H1 (cell line): ENCODE results near the gene TBCD. TPM values are rescaled to one million over a fixed set of nuclear protein-coding genes. Genes with fewer than 3 reads are reported as not detected.

ENCODE experiments used
- CTCF ChIA-PET: fragments of 300-600 bp; sonication (Branson Sonifier 250); formaldehyde crosslinking; loops from one replicate; lab custom pipeline; 2021; ENCODE audit not compliant: partially characterized antibody; lab: Charles Lee
- POLR2A ChIA-PET: fragments of 300-600 bp; sonication (Branson Sonifier 250); formaldehyde crosslinking; loops from one replicate; lab custom pipeline; 2021; ENCODE audit warnings: inconsistent platforms; ENCODE audit not compliant: partially characterized antibody; lab: Charles Lee
- DNase-seq, 2 experiments: peaks; one replicate each; pipeline versions ENCODE4 v3.0.0 to v3.0.0-alpha.2; 2010 to 2022; ENCODE audit warnings: low spot score in 2 of 2, low read depth in 1 of 2, mixed read lengths in 1 of 2
- FAIRE-seq: peaks from 2 replicates; lab custom pipeline; 2011; peaks lifted over from hg19 to GRCh38; lab: Jason Lieb, UNC
- H2AFZ ChIP-seq: 2 replicates; pipeline ENCODE4 v1.8.1; 2012; ENCODE audit warnings: low read length, inconsistent platforms
- H2AK5ac ChIP-seq: 2 replicates; pipeline ENCODE4 v1.6.1; 2013; ENCODE audit warnings: low read depth, low read length
- H2BK120ac ChIP-seq: replicated peaks from 2 replicates; pipeline ENCODE3; 2013; ENCODE audit warnings: low read depth, low read length, inconsistent platforms
- H2BK12ac ChIP-seq: 2 replicates; pipeline ENCODE4 v1.6.1; 2013; ENCODE audit warnings: low read depth, low read length
- H2BK15ac ChIP-seq: 2 replicates; pipeline ENCODE4 v1.6.1; 2013; ENCODE audit warnings: low read length
- H2BK20ac ChIP-seq: 2 replicates; pipeline ENCODE4 v1.6.1; 2013; ENCODE audit warnings: low read length
- H2BK5ac ChIP-seq: 2 replicates; pipeline ENCODE4 v1.6.1; 2013; ENCODE audit warnings: low read depth, low read length
- H3K14ac ChIP-seq: 2 replicates; pipeline ENCODE4 v1.6.1; 2013; ENCODE audit warnings: inconsistent platforms; ENCODE audit not compliant: insufficient read length
- H3K18ac ChIP-seq: 2 replicates; pipeline ENCODE4 v1.6.1; 2013; ENCODE audit warnings: low read length; ENCODE audit errors: extremely low read depth
- H3K23ac ChIP-seq: 2 replicates; pipeline ENCODE4 v1.6.1; 2013; ENCODE audit warnings: inconsistent platforms; ENCODE audit not compliant: insufficient read length
- H3K23me2 ChIP-seq: 2 replicates; pipeline ENCODE4 v1.6.1; 2013; ENCODE audit warnings: low read depth, low read length
- H3K27ac ChIP-seq: 2 replicates; pipeline ENCODE4 v1.6.1; 2011; ENCODE audit warnings: low read depth, low read length, inconsistent platforms
- H3K27me3 ChIP-seq, 4 experiments: replicated peaks in 1 of 4; 1 replicate in 1 of 4; 2 replicates in 3 of 4; pipeline versions ENCODE4 v1.6.1 to v1.8.1; 2011 to 2013; ENCODE audit warnings: low read length in 3 of 4, mild to moderate bottlenecking in 3 of 4, inconsistent platforms in 2 of 4, mixed read lengths in 2 of 4, moderate library complexity in 1 of 4; ENCODE audit not compliant: control insufficient read depth in 3 of 4, insufficient read depth in 3 of 4; ENCODE audit errors: extremely low read depth in 1 of 4
- H3K36me3 ChIP-seq, 4 experiments: 2 replicates each; pipeline versions ENCODE4 v1.6.1 to v1.8.1; 2011 to 2013; ENCODE audit warnings: mild to moderate bottlenecking in 4 of 4, low read length in 3 of 4, moderate library complexity in 2 of 4, control low read depth in 1 of 4, inconsistent platforms in 1 of 4; ENCODE audit not compliant: insufficient read depth in 4 of 4, control insufficient read depth in 2 of 4
- H3K4ac ChIP-seq: replicated peaks from 2 replicates; pipeline ENCODE3; 2013; ENCODE audit warnings: low read length, low read depth, mixed read lengths, inconsistent platforms; ENCODE audit not compliant: insufficient read length
- H3K4me1 ChIP-seq, 4 experiments: replicated peaks in 1 of 4; 1 replicate in 1 of 4; 2 replicates in 3 of 4; pipeline versions ENCODE4 v1.6.1 to v1.8.1; 2011 to 2013; ENCODE audit warnings: low read length in 3 of 4, inconsistent platforms in 2 of 4, mixed read lengths in 1 of 4; ENCODE audit not compliant: insufficient read depth in 4 of 4, control insufficient read depth in 3 of 4
- H3K4me2 ChIP-seq, 2 experiments: 2 replicates each; pipeline versions ENCODE4 v1.6.1 to v1.8.1; 2011 to 2013; ENCODE audit warnings: low read depth in 2 of 2, low read length in 2 of 2, control low read depth in 1 of 2, inconsistent platforms in 1 of 2, mild to moderate bottlenecking in 1 of 2; ENCODE audit not compliant: insufficient read depth in 1 of 2
- H3K4me3 ChIP-seq, 4 experiments: fragments of 200-600, 300-600 bp in 1 of 4; sonication (generic), shearing (Covaris generic), sonication (Bioruptor Twin) in 1 of 4; 2 replicates each; pipeline versions ENCODE4 v1.5.1 to v1.8.1; 2011 to 2016; ENCODE audit warnings: low read length in 4 of 4, low read depth in 3 of 4, control low read depth in 2 of 4, inconsistent platforms in 2 of 4, mild to moderate bottlenecking in 2 of 4, mixed read lengths in 1 of 4, moderate library complexity in 1 of 4; ENCODE audit not compliant: insufficient read depth in 2 of 4; ENCODE audit errors: extremely low read depth in 1 of 4
- H3K56ac ChIP-seq: replicated peaks from 2 replicates; pipeline ENCODE3; 2013; ENCODE audit warnings: low read depth, mild to moderate bottlenecking, mixed read lengths, low read length, inconsistent platforms; ENCODE audit not compliant: insufficient read length
- H3K79me1 ChIP-seq: 2 replicates; pipeline ENCODE4 v1.6.1; 2013; ENCODE audit warnings: low read depth, low read length, control low read depth
- H3K79me2 ChIP-seq, 2 experiments: 2 replicates each; pipeline versions ENCODE4 v1.6.1 to v1.8.1; 2012 to 2013; ENCODE audit warnings: low read length in 2 of 2, mild to moderate bottlenecking in 2 of 2, inconsistent platforms in 1 of 2; ENCODE audit not compliant: insufficient read depth in 2 of 2, control insufficient read depth in 1 of 2
- H3K9ac ChIP-seq, 4 experiments: replicated peaks in 1 of 4; 1 replicate in 1 of 4; 2 replicates in 3 of 4; pipeline versions ENCODE4 v1.6.1 to v1.8.1; 2011 to 2013; ENCODE audit warnings: low read depth in 3 of 4, low read length in 3 of 4, control low read depth in 2 of 4, mild to moderate bottlenecking in 2 of 4, moderate library complexity in 2 of 4, inconsistent platforms in 1 of 4; ENCODE audit errors: extremely low read depth in 1 of 4
- H3K9me3 ChIP-seq, 2 experiments: 2 replicates each; pipeline versions ENCODE4 v1.6.1 to v1.8.1; 2012 to 2013; ENCODE audit warnings: mild to moderate bottlenecking in 2 of 2, moderate library complexity in 2 of 2, control low read depth in 1 of 2, inconsistent platforms in 1 of 2, low read depth in 1 of 2, low read length in 1 of 2, mixed read lengths in 1 of 2; ENCODE audit not compliant: insufficient read depth in 2 of 2
- H4K20me1 ChIP-seq, 2 experiments: replicated peaks in 1 of 2; 2 replicates each; pipeline versions ENCODE3 to v1.8.1; 2011 to 2013; ENCODE audit warnings: inconsistent platforms in 2 of 2, low read length in 2 of 2, mild to moderate bottlenecking in 1 of 2; ENCODE audit not compliant: insufficient read depth in 2 of 2, control insufficient read depth in 1 of 2
- H4K5ac ChIP-seq: 2 replicates; pipeline ENCODE4 v1.6.1; 2013; ENCODE audit warnings: low read length, low read depth, mixed read lengths, inconsistent platforms; ENCODE audit not compliant: insufficient read length
- H4K8ac ChIP-seq: 2 replicates; pipeline ENCODE4 v1.8.0; 2013; ENCODE audit warnings: mild to moderate bottlenecking, moderate library complexity, low read length, inconsistent platforms; ENCODE audit not compliant: insufficient read depth; ENCODE audit errors: extremely low read depth
- H4K91ac ChIP-seq: replicated peaks from 2 replicates; pipeline ENCODE3; 2013; ENCODE audit warnings: low read length, mixed read lengths, inconsistent platforms; ENCODE audit not compliant: insufficient read length
- BCL11A ChIP-seq, 2 experiments: IDR thresholded peaks; one replicate each; pipeline ENCODE4 v1.6.1; 2011; ENCODE audit warnings: low read depth in 2 of 2, low read length in 2 of 2, mild to moderate bottlenecking in 2 of 2
- KDM1A ChIP-seq: fragments of 200-600, 300-600 bp; sonication (generic); IDR thresholded peaks from 2 replicates; pipeline ENCODE4 v1.7.1; 2016; ENCODE audit warnings: mild to moderate bottlenecking, low read length, borderline replicate concordance
- KDM4A ChIP-seq: IDR thresholded peaks from one replicate; pipeline ENCODE4 v1.7.1; 2012; ENCODE audit warnings: low read depth, mild to moderate bottlenecking, moderate library complexity, low read length, inconsistent platforms; ENCODE audit not compliant: severe bottlenecking
- RBBP5 ChIP-seq: IDR thresholded peaks from 2 replicates; pipeline ENCODE4 v1.7.1; 2012; ENCODE audit warnings: low read depth, mild to moderate bottlenecking, inconsistent platforms, low read length, moderate library complexity, borderline replicate concordance
- RFX5 ChIP-seq: IDR thresholded peaks from 2 replicates; pipeline ENCODE4 v1.6.1; 2011; ENCODE audit warnings: low read depth, low read length, improper control_type of control experiment, borderline replicate concordance
- RXRA ChIP-seq: IDR thresholded peaks from 2 replicates; pipeline ENCODE4 v1.6.1; 2011; ENCODE audit warnings: low read depth, mild to moderate bottlenecking, low read length, moderate library complexity; ENCODE audit not compliant: insufficient read depth
- SAP30 ChIP-seq: fragments of 300-600 bp; sonication (generic); IDR thresholded peaks from 2 replicates; pipeline ENCODE4 v1.7.1; 2012; ENCODE audit warnings: low read length, moderate library complexity, mild to moderate bottlenecking, inconsistent platforms; ENCODE audit not compliant: insufficient read depth, insufficient replicate concordance
- SIRT6 ChIP-seq: IDR thresholded peaks from one replicate; pipeline ENCODE4 v1.7.1; 2012; ENCODE audit warnings: low read length, inconsistent platforms
- SUZ12 ChIP-seq: fragments of 200-600 bp; sonication (generic); IDR thresholded peaks from 2 replicates; pipeline ENCODE4 v1.6.1; 2012; ENCODE audit warnings: mild to moderate bottlenecking, inconsistent platforms, low read length, moderate library complexity, mixed read lengths
- ZNF274 ChIP-seq: IDR thresholded peaks from 2 replicates; pipeline ENCODE4 v1.7.0; 2012; ENCODE audit warnings: low read length, borderline replicate concordance; ENCODE audit errors: extremely low read depth
- WGBS, 2 experiments: shearing (Covaris generic) in 1 of 2; methylation state at CpG; one replicate each; pipeline versions ENCODE4 v1.1.6 to v1.1.7; 2013 to 2015; ENCODE audit warnings: low lambda C conversion rate in 2 of 2, mixed read lengths in 2 of 2, inconsistent platforms in 1 of 2, low coverage in 1 of 2, missing lambda C conversion rate in 1 of 2; ENCODE audit not compliant: insufficient replicate concordance in 2 of 2, insufficient coverage in 1 of 2, insufficient read length in 1 of 2; ENCODE audit errors: extremely low coverage in 1 of 2, missing lambda C conversion rate in 1 of 2; 5-methylcytosine and 5-hydroxymethylcytosine counted together
- polyA plus RNA-seq, 7 experiments: library from polyadenylated mRNA; depleted of rRNA in 3 of 7; stranded (reverse) in 5 of 7; unstranded in 2 of 7; fragments of >200 nt in 5 of 7; fragments of 200-250 nt in 2 of 7; gene quantifications; 1 replicate in 5 of 7; 2 replicates in 1 of 7; 4 replicates in 1 of 7; pipeline versions ENCODE4 v1.2.1 to v1.2.3, GENCODE V29; 2011 to 2013; ENCODE audit warnings: missing spikeins in 2 of 7, mixed read lengths in 2 of 7
- total RNA-seq: library from RNA; stranded (reverse); fragmentation: NEBNext Ultra II Directional; extraction: Animal tissue kit (Norgen Biotek cat#: 25700); gene quantifications from 2 replicates; pipeline ENCODE4 v1.2.1, GENCODE V29; 2021
- TF ChIP-seq, protein P1 (sequence below): IDR thresholded peaks from 2 replicates; pipeline ENCODE4 v1.6.1; 2011; ENCODE audit warnings: low read depth, mild to moderate bottlenecking, low read length; ENCODE audit not compliant: insufficient read depth
- TF ChIP-seq, protein P2 (sequence below): IDR thresholded peaks from 2 replicates; pipeline ENCODE4 v1.6.1; 2012; ENCODE audit warnings: inconsistent platforms

The TBCD gene
- total and polyA plus RNA-seq, 2 of the 8 experiments (the other 6 are each of a cell fraction or from before 2014, with no cell fraction given), result 118 to 162 TPM

DNA sequence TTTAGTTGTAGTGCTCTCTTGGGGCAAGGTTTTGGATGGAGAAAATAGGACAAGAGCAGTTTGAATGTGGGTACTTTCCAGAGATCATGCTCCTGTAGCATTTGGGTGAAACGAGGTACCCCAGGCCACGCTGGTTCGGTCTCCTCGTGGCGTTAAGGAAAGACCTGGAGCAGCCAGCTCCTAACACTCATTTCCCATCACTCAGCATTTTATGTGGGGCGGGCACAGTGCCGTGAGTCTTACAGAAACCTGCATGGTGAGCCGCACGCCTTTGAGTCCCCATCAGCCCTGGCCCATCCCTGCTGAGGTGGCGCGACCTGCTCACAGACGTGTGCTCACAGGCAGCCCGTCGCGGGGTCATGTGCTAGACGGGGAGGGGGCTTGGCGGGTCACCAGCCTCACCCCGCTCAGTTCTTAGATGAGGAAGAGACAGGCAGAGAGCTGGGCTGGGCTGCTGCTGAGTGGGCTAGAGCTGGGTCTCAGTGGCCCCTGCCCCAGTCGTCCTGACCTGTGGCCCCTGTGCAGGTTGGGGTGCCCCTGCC, 37.3 kb downstream of the TBCD start:
- Histone ChIP-seq H3K9me3 (no peaks in the 10 kb centered on the region), H2BK12ac (no peak overlapping the region), H4K91ac (no peak overlapping the region), H3K4me2 (no peak overlapping the region), H4K5ac (no peak overlapping the region), H3K27ac (no peak overlapping the region), H2AFZ (no peak overlapping the region), H4K8ac (no peak overlapping the region), H3K36me3 (peaks cover 0 to 5% (median 2%) of the 10 kb centered on the region in 4 experiments; a peak in 3 of 8 replicates), H4K20me1 (peaks cover 8 to 24% of the 10 kb centered on the region in 2 experiments), H3K4me3 (no peak overlapping the region), H3K23me2 (0 out of 2 replicates have a peak, but pooled peaks cover 2% of the 10 kb centered on the region), H3K79me2 (peaks cover 0 to 32% of the 10 kb centered on the region in 2 experiments; a peak in 2 of 4 replicates), H3K18ac (no peak overlapping the region), H3K4ac (no peak overlapping the region), H3K27me3 (no peaks in the 10 kb centered on the region), H2BK5ac (peak overlapping the region; percentile 44; the same call in 1 of the 2 replicates), H3K23ac (no peak overlapping the region), H3K79me1 (peaks cover 27% of the 10 kb centered on the region), H2AK5ac (no peak overlapping the region), H3K56ac (no peak overlapping the region), H3K14ac (no peak overlapping the region), H2BK120ac (no peak overlapping the region), H3K9ac (peak overlapping the region in 1 of 4 experiments; percentile 22; a peak in 1 of 7 replicates), H3K4me1 (no peaks in the 10 kb centered on the region), H2BK20ac (no peak overlapping the region), H2BK15ac (no peak overlapping the region)
- ChIA-PET POLR2A (no interaction called here), CTCF (interaction anchor here (1.1 to 1.2 kb wide), 3 partner anchors 14 to 216 kb away, joined by 3 to 5 read pairs (median 4); no protein-coding TSS in a partner anchor)
- FAIRE-seq, result no peak
- 90% methylated on average over 17 of the region's 19 CpGs; no CpG with 5 or more reads in 1 of the 2 experiments for WGBS, 2 experiments
- DNase-seq, result no peak
- TF ChIP-seq SIRT6 (no peak), RBBP5 (no peak), RXRA (no peak), KDM1A (no peak), BCL11A (IDR thresholded peaks at IDR 0.05; ENCODE audit: low read depth in 2 of 2, low read length in 2 of 2) (no peak), RFX5 (no peak), SUZ12 (no peak), ZNF274 (no peak), KDM4A (no peak), SAP30 (no peak)
- TF ChIP-seq, protein P1, sequence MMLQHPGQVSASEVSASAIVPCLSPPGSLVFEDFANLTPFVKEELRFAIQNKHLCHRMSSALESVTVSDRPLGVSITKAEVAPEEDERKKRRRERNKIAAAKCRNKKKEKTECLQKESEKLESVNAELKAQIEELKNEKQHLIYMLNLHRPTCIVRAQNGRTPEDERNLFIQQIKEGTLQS, result no peak
- TF ChIP-seq, protein P2, sequence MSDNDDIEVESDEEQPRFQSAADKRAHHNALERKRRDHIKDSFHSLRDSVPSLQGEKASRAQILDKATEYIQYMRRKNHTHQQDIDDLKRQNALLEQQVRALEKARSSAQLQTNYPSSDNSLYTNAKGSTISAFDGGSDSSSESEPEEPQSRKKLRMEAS, result no peak
